GM23338 (cell line): ENCODE data around the gene SMYD3. TPM values are rescaled to one million over a fixed set of nuclear protein-coding genes. Genes with fewer than 3 reads are reported as not detected.

Experiments used
- ATAC-seq: fragments of 200-7000 bp; cut with Tn5 transposase; 3 replicates; pipeline ENCODE4 v1.9.1; 2020
- DNase-seq: peaks from one replicate; pipeline ENCODE4 v3.0.0-alpha.2; 2015; ENCODE audit warnings: low spot score
- H2AFZ ChIP-seq: fragments of 200-600 bp; sonication (generic); 2 replicates; pipeline ENCODE4 v1.8.0; 2016; ENCODE audit warnings: antibody characterized with exemption, mild to moderate bottlenecking, moderate library complexity
- H3F3A ChIP-seq: fragments of 200-600 bp; sonication (generic); replicated peaks from 2 replicates; pipeline ENCODE4 v1.8.0; 2017; ENCODE audit warnings: antibody characterized with exemption, mixed run types, low read depth
- H3K27ac ChIP-seq: fragments of 200-600 bp; sonication (generic); 2 replicates; pipeline ENCODE4 v1.6.1; 2016; ENCODE audit warnings: low read depth
- H3K27me3 ChIP-seq: fragments of 200-600 bp; sonication (generic); 2 replicates; pipeline ENCODE4 v1.8.0; 2016; ENCODE audit warnings: mild to moderate bottlenecking, mixed run types, moderate library complexity; ENCODE audit not compliant: insufficient read depth
- H3K36me3 ChIP-seq: fragments of 200-600 bp; sonication (generic); 2 replicates; pipeline ENCODE4 v1.8.0; 2016; ENCODE audit warnings: mild to moderate bottlenecking; ENCODE audit not compliant: insufficient read depth
- H3K4me1 ChIP-seq: fragments of 200-600 bp; sonication (generic); 2 replicates; pipeline ENCODE4 v1.8.0; 2016; ENCODE audit warnings: mild to moderate bottlenecking, moderate library complexity; ENCODE audit not compliant: insufficient read depth
- H3K4me2 ChIP-seq: fragments of 200-600 bp; sonication (generic); 2 replicates; pipeline ENCODE4 v1.7.1; 2017; ENCODE audit warnings: mixed run types
- H3K4me3 ChIP-seq: fragments of 200-600 bp; sonication (generic); 2 replicates; pipeline ENCODE4 v1.6.1; 2016; ENCODE audit warnings: mixed run types
- H3K79me2 ChIP-seq: fragments of 200-600 bp; sonication (generic); replicated peaks from 2 replicates; pipeline ENCODE4 v1.8.0; 2017; ENCODE audit warnings: mild to moderate bottlenecking; ENCODE audit not compliant: insufficient read depth
- H3K9me2 ChIP-seq: fragments of 200-600 bp; sonication (generic); 2 replicates; pipeline ENCODE4 v1.8.0; 2017; ENCODE audit not compliant: insufficient read depth
- H4K20me1 ChIP-seq: fragments of 200-600 bp; sonication (generic); replicated peaks from 2 replicates; pipeline ENCODE4 v1.8.0; 2017; ENCODE audit warnings: mild to moderate bottlenecking; ENCODE audit not compliant: insufficient read depth
- H3K27ac Mint-ChIP-seq: 2 replicates; pipeline ENCODE4 v1.8.0; 2020; ENCODE audit warnings: inconsistent platforms, mild to moderate bottlenecking, moderate library complexity, mixed read lengths
- H3K27me3 Mint-ChIP-seq: 3 replicates; pipeline ENCODE4 v1.8.0; 2022; ENCODE audit warnings: low read depth, mild to moderate bottlenecking, moderate library complexity, mixed read lengths, inconsistent platforms; ENCODE audit not compliant: insufficient read depth, poor library complexity
- H3K36me3 Mint-ChIP-seq: 3 replicates; pipeline ENCODE4 v1.8.0; 2021; ENCODE audit warnings: low read depth, mild to moderate bottlenecking, inconsistent platforms, moderate library complexity, mixed read lengths
- H3K4me1 Mint-ChIP-seq: 3 replicates; pipeline ENCODE4 v1.8.0; 2020; ENCODE audit warnings: mild to moderate bottlenecking, inconsistent platforms, mixed read lengths
- H3K4me3 Mint-ChIP-seq: 3 replicates; pipeline ENCODE4 v1.8.0; 2021; ENCODE audit warnings: moderate library complexity, mild to moderate bottlenecking, inconsistent platforms, mixed read lengths
- H3K9me3 Mint-ChIP-seq: 3 replicates; pipeline ENCODE4 v1.8.0; 2020; ENCODE audit warnings: moderate library complexity, mild to moderate bottlenecking, inconsistent platforms, mixed read lengths
- EZH2phosphoT487 ChIP-seq: fragments of 200-600 bp; sonication (generic); IDR thresholded peaks from one replicate; pipeline ENCODE4 v1.8.1; 2018; ENCODE audit warnings: antibody characterized with exemption; ENCODE audit not compliant: unreplicated experiment
- NANOG ChIP-seq: IDR thresholded peaks from 2 replicates; pipeline ENCODE4 v1.6.1; 2016; ENCODE audit warnings: antibody characterized with exemption, borderline replicate concordance
- ZNF114 ChIP-seq: fragments of 250-450 bp; sonication (Bioruptor Pico); IDR thresholded peaks from 2 replicates; pipeline ENCODE4 v1.5.0; 2020; ENCODE audit warnings: mild to moderate bottlenecking, moderate library complexity
- ZNF331 ChIP-seq: fragments of 250-450 bp; sonication (Bioruptor Pico); IDR thresholded peaks from 2 replicates; pipeline ENCODE4 v1.5.0; 2020; ENCODE audit warnings: low read depth, mild to moderate bottlenecking, moderate library complexity
- polyA plus RNA-seq: library from polyadenylated mRNA; unstranded; fragments of >200 nt; fragmentation: Nextera tagmentation; extraction: Ambion mirVana; gene quantifications from 2 replicates; pipeline ENCODE4 v1.2.1, GENCODE V29; 2016
- total RNA-seq: library from RNA; depleted of rRNA; stranded (reverse); fragments of >200 nt; shearing (Covaris generic); gene quantifications from 2 replicates; pipeline ENCODE4 v1.2.3, GENCODE V29; 2014
- TF ChIP-seq, protein P1 (sequence below): fragments of 250-450 bp; sonication (Bioruptor Pico); IDR thresholded peaks from 2 replicates; pipeline ENCODE4 v1.5.0; 2020; ENCODE audit warnings: mild to moderate bottlenecking, moderate library complexity
- TF ChIP-seq, protein P2 (sequence below): IDR thresholded peaks from one replicate; pipeline ENCODE4 v1.6.1; 2018; ENCODE audit warnings: antibody characterized with exemption; ENCODE audit not compliant: unreplicated experiment
- TF ChIP-seq, protein P3 (sequence below): IDR thresholded peaks from 2 replicates; pipeline ENCODE4 v1.6.1; 2016; ENCODE audit warnings: antibody characterized with exemption

SMYD3 gene
- total and polyA plus RNA-seq, 2 experiments from 2014 or later = 31.8 to 34.4 TPM

DNA sequence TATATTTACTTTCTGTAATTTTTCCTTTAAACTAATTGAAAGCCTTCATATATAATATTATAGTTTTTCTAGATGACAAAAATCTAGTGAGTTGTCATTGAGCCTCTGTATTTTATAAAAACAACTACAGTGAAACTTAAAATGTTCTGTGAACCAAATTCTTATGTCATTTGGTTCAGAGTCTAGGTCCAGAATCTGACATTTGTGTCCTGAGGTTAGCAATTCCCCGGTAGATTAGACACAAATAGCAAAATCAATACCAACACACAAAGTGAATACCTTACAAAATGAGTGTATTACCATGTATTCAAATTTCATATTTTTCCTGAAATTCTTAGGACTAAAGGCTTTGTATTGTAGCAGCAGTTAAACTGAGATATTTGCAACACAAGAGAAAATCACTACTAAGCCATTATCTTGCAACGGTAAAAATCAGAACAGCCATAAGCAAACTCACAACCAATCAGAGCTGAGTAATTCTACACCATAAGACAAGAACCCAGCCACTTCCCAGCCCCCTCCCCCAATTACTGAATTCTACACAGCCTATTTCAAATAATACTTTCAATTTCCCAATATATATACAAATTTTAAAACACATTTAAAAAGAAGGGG, 573.5 kb downstream of the SMYD3 start:
- H3K9me2 ChIP-seq = no peaks in the 10 kb centered on the region
- 0 out of 3 replicates have a peak overlapping the region, but pooled peaks have one; percentile 1 for H3K4me3 Mint-ChIP-seq
- no peaks in the 10 kb centered on the region for H4K20me1 ChIP-seq
- no peaks in the 10 kb centered on the region for H3F3A ChIP-seq
- peak overlapping the region; percentile 41 for H3K27ac ChIP-seq
- peak overlapping the region; percentile 3 for H3K4me2 ChIP-seq
- H3K27me3 Mint-ChIP-seq = no peaks in the 10 kb centered on the region
- H3K4me3 ChIP-seq = no peak overlapping the region
- TF ChIP-seq ZNF114 (no peak), NANOG (peak; percentile 77; the same call in 1 of the 2 replicates)
- TF ChIP-seq, protein P1, sequence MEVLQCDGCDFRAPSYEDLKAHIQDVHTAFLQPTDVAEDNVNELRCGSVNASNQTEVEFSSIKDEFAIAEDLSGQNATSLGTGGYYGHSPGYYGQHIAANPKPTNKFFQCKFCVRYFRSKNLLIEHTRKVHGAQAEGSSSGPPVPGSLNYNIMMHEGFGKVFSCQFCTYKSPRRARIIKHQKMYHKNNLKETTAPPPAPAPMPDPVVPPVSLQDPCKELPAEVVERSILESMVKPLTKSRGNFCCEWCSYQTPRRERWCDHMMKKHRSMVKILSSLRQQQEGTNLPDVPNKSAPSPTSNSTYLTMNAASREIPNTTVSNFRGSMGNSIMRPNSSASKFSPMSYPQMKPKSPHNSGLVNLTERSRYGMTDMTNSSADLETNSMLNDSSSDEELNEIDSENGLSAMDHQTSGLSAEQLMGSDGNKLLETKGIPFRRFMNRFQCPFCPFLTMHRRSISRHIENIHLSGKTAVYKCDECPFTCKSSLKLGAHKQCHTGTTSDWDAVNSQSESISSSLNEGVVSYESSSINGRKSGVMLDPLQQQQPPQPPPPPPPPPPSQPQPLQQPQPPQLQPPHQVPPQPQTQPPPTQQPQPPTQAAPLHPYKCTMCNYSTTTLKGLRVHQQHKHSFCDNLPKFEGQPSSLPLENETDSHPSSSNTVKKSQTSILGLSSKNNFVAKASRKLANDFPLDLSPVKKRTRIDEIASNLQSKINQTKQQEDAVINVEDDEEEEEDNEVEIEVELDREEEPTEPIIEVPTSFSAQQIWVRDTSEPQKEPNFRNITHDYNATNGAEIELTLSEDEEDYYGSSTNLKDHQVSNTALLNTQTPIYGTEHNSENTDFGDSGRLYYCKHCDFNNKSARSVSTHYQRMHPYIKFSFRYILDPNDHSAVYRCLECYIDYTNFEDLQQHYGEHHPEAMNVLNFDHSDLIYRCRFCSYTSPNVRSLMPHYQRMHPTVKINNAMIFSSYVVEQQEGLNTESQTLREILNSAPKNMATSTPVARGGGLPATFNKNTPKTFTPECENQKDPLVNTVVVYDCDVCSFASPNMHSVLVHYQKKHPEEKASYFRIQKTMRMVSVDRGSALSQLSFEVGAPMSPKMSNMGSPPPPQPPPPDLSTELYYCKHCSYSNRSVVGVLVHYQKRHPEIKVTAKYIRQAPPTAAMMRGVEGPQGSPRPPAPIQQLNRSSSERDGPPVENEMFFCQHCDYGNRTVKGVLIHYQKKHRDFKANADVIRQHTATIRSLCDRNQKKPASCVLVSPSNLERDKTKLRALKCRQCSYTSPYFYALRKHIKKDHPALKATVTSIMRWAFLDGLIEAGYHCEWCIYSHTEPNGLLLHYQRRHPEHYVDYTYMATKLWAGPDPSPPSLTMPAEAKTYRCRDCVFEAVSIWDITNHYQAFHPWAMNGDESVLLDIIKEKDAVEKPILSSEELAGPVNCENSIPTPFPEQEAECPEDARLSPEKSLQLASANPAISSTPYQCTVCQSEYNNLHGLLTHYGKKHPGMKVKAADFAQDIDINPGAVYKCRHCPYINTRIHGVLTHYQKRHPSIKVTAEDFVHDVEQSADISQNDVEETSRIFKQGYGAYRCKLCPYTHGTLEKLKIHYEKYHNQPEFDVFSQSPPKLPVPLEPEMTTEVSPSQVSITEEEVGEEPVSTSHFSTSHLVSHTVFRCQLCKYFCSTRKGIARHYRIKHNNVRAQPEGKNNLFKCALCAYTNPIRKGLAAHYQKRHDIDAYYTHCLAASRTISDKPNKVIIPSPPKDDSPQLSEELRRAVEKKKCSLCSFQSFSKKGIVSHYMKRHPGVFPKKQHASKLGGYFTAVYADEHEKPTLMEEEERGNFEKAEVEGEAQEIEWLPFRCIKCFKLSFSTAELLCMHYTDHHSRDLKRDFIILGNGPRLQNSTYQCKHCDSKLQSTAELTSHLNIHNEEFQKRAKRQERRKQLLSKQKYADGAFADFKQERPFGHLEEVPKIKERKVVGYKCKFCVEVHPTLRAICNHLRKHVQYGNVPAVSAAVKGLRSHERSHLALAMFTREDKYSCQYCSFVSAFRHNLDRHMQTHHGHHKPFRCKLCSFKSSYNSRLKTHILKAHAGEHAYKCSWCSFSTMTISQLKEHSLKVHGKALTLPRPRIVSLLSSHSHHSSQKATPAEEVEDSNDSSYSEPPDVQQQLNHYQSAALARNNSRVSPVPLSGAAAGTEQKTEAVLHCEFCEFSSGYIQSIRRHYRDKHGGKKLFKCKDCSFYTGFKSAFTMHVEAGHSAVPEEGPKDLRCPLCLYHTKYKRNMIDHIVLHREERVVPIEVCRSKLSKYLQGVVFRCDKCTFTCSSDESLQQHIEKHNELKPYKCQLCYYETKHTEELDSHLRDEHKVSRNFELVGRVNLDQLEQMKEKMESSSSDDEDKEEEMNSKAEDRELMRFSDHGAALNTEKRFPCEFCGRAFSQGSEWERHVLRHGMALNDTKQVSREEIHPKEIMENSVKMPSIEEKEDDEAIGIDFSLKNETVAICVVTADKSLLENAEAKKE (CRISPR knock-in tag) = no peak
- H3K27me3 ChIP-seq = no peaks in the 10 kb centered on the region
- DNase-seq = peak; percentile 45
- H3K4me1 Mint-ChIP-seq = peaks cover 25% of the 10 kb centered on the region
- no peaks in the 10 kb centered on the region for H3K36me3 Mint-ChIP-seq
- no peaks in the 10 kb centered on the region for H3K79me2 ChIP-seq
- no peaks in the 10 kb centered on the region for H3K36me3 ChIP-seq
- H3K4me1 ChIP-seq = peaks cover 26% of the 10 kb centered on the region
- no peaks in the 10 kb centered on the region for H3K9me3 Mint-ChIP-seq
- no peak overlapping the region; the same call in 1 of the 2 replicates for H3K27ac Mint-ChIP-seq
- no peak overlapping the region for H2AFZ ChIP-seq
- peak; percentile 76 for ATAC-seq

DNA sequence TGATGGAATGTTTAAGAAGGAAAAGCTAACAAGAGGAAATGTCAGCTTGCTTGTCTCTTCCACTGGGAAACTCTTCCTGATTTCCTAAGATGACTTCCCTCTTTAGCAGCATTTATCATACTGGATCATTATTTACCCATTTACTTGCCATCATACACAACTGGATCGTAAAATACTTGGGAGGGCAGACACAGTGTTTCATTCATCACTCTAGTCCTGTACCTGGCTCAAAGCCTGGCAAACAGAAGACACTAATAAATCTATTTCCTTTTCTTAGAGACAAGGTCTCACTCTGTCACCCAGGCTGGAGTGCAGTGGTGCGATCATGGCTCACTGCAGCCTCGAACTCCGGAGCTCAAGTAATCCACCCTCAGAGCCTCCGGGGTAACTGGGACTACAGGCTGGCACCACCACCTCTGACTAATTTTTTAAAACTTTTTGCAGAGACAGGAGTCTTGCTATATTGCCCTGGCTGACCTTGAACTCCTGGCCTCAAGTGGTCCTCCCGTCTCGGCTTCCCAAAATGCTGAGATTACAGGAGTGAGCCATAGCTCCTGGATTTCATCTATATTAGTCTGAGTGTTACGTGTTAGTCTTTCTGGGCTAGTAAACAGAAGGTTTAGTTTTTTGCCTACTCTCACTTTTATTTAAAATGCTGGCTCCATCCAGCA, 574.6 kb downstream of the SMYD3 start:
- Mint-ChIP-seq H3K36me3 (no peaks in the 10 kb centered on the region), H3K27ac (no peak overlapping the region), H3K27me3 (no peaks in the 10 kb centered on the region), H3K4me1 (peaks cover 22% of the 10 kb centered on the region; the same call in 2 of the 3 replicates), H3K4me3 (no peak overlapping the region), H3K9me3 (no peaks in the 10 kb centered on the region)
- Histone ChIP-seq H3K36me3 (no peaks in the 10 kb centered on the region), H3K79me2 (no peaks in the 10 kb centered on the region), H3K9me2 (no peaks in the 10 kb centered on the region), H3K4me2 (0 out of 2 replicates have a peak overlapping the region, but pooled peaks have one; percentile 3), H3K4me3 (no peak overlapping the region), H3K27me3 (no peaks in the 10 kb centered on the region), H3K4me1 (peaks cover 26% of the 10 kb centered on the region), H2AFZ (no peak overlapping the region), H4K20me1 (no peaks in the 10 kb centered on the region), H3K27ac (0 out of 2 replicates have a peak overlapping the region, but pooled peaks have one; percentile 41), H3F3A (no peaks in the 10 kb centered on the region)
- DNase-seq (no peak), ATAC-seq (no peak)
- TF ChIP-seq ZNF114 (no peak), ZNF331 (no peak), EZH2phosphoT487 (no peak)
- TF ChIP-seq, protein P2, sequence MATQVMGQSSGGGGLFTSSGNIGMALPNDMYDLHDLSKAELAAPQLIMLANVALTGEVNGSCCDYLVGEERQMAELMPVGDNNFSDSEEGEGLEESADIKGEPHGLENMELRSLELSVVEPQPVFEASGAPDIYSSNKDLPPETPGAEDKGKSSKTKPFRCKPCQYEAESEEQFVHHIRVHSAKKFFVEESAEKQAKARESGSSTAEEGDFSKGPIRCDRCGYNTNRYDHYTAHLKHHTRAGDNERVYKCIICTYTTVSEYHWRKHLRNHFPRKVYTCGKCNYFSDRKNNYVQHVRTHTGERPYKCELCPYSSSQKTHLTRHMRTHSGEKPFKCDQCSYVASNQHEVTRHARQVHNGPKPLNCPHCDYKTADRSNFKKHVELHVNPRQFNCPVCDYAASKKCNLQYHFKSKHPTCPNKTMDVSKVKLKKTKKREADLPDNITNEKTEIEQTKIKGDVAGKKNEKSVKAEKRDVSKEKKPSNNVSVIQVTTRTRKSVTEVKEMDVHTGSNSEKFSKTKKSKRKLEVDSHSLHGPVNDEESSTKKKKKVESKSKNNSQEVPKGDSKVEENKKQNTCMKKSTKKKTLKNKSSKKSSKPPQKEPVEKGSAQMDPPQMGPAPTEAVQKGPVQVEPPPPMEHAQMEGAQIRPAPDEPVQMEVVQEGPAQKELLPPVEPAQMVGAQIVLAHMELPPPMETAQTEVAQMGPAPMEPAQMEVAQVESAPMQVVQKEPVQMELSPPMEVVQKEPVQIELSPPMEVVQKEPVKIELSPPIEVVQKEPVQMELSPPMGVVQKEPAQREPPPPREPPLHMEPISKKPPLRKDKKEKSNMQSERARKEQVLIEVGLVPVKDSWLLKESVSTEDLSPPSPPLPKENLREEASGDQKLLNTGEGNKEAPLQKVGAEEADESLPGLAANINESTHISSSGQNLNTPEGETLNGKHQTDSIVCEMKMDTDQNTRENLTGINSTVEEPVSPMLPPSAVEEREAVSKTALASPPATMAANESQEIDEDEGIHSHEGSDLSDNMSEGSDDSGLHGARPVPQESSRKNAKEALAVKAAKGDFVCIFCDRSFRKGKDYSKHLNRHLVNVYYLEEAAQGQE = no peak
- TF ChIP-seq, protein P3, sequence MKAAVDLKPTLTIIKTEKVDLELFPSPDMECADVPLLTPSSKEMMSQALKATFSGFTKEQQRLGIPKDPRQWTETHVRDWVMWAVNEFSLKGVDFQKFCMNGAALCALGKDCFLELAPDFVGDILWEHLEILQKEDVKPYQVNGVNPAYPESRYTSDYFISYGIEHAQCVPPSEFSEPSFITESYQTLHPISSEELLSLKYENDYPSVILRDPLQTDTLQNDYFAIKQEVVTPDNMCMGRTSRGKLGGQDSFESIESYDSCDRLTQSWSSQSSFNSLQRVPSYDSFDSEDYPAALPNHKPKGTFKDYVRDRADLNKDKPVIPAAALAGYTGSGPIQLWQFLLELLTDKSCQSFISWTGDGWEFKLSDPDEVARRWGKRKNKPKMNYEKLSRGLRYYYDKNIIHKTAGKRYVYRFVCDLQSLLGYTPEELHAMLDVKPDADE = no peak
